ENCODE results near the gene RNF144A. TPM values are rescaled to one million over a fixed set of nuclear protein-coding genes. Genes with fewer than 3 reads are reported as not detected.
"Not testable (repeated sequence)": the region's sequence is repeated elsewhere in the genome, so short reads cannot be mapped to it uniquely, and the experiment has no call there.

Gene RNF144A
- total and polyA plus RNA-seq, 8 donors: 1.4 to 71.4 (median 5.6) TPM

DNA sequence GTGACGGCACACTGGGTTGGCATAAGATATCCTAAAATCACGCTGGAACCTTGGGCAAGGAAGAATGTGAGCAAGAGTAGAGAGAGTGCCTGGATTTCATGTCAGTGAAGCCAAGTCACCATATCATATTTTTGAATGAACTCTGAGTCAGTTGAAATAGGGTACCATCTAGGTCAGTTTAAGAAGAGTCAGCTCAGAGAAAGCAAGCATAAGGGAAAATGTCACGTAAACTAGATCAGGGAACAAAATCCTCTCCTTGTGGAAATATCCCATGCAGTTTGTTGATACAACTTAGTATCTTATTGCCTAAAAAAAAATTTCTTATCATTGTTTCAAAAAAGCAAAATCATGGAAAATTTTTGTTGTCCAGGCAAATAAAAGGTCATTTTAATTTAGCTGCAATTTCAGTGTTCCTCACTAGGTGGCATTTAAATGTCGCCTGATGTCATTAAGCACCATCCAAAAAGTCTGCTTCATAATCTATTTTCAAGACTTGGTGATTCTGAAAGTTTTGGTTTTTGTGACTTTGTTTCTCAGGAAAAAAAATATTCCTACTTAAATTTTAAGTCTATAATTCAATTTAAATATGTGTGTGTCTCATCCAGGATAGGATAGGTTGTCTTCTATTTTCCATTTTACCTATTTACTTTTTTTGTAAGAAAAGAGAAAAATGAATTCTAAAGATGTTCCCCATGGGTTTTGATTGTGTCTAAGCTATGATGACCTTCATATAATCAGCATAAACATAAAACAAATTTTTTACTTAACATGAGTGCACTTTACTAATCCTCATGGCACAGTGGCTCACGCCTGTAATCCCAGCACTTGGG, 20.1 kb upstream of the RNF144A start:
- no peak overlapping the region for H3K27ac ChIP-seq
- TF ChIP-seq, protein P1, sequence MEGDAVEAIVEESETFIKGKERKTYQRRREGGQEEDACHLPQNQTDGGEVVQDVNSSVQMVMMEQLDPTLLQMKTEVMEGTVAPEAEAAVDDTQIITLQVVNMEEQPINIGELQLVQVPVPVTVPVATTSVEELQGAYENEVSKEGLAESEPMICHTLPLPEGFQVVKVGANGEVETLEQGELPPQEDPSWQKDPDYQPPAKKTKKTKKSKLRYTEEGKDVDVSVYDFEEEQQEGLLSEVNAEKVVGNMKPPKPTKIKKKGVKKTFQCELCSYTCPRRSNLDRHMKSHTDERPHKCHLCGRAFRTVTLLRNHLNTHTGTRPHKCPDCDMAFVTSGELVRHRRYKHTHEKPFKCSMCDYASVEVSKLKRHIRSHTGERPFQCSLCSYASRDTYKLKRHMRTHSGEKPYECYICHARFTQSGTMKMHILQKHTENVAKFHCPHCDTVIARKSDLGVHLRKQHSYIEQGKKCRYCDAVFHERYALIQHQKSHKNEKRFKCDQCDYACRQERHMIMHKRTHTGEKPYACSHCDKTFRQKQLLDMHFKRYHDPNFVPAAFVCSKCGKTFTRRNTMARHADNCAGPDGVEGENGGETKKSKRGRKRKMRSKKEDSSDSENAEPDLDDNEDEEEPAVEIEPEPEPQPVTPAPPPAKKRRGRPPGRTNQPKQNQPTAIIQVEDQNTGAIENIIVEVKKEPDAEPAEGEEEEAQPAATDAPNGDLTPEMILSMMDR (IDR thresholded peaks at IDR 0.05): peak in 5 of 7 experiments; percentile 49 to 67 (median 65)
- TF ChIP-seq EP300 (IDR thresholded peaks at IDR 0.05): no peak
- TF ChIP-seq POLR2AphosphoS5 (IDR thresholded peaks at IDR 0.05): no peak
- H3K36me3 ChIP-seq: peaks cover 0 to 15% (median 5%) of the 10 kb centered on the region in 4 donors
- no peak overlapping the region for H3K4me3 ChIP-seq
- no peaks in the 10 kb centered on the region for H3K27me3 ChIP-seq
- intact Hi-C loops (cut with DNase I; ENCODE audit: low total_unique reads): loop anchor here (5.0 kb wide), 1 partner anchor 150 kb away; no protein-coding TSS in a partner anchor
- peak in 1 of 2 donors; percentile 67 for DNase-seq
- WGBS, 5 donors: 68 to 79% (median 72%) methylated on average over 5 of the region's 5 CpGs
- H3K9me3 ChIP-seq: no peaks in the 10 kb centered on the region
- H3K4me1 ChIP-seq: no peaks in the 10 kb centered on the region

DNA sequence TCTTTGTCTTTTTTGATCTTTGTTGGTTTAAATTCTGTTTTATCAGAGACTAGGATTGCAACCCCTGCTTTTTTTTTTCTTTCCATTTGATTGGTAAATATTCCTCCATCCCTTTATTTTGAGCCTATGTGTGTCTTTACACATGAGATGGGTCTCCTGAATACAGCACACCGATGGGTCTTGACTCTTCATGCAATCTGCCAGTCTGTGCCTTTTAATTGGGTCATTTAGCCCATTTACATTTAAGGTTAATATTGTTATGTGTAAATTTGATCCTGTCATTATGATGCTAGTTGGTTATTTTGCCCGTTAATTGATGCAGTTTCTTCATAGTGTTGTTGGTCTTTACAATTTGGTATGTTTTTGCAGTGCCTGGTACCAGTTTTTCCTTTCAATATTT, 14.6 kb upstream of the RNF144A start:
- WGBS, 5 donors: 88 to 98% (median 95%) methylated on average over 2 of the region's 2 CpGs
- H3K27ac ChIP-seq; H3K36me3 ChIP-seq; H3K27me3 ChIP-seq; DNase-seq; H3K4me3 ChIP-seq; H3K4me1 ChIP-seq; intact Hi-C loops (cut with DNase I; ENCODE audit: low total_unique reads); H3K9me3 ChIP-seq: not testable (repeated sequence)

DNA sequence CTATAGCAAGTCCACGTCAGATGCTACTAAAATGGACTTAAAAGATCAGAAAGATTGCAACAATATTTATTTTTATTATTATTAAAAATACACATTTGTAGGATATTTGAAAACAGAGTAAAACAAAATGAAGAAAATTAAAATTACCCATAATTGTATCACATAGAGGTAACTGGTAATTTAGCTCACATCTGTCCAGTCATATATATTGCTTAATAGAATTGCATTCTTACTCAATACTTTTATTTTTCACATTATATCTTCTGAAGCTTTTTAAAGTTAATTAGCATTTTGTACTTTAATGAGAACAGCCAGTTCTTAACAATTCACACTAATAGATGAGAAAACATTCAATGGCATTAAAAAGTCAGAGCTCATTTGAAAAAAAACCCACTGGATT, 11.5 kb upstream of the RNF144A start:
- intact Hi-C loops (cut with DNase I; ENCODE audit: low total_unique reads): no loop called here
- H3K27ac ChIP-seq: no peak overlapping the region

DNA sequence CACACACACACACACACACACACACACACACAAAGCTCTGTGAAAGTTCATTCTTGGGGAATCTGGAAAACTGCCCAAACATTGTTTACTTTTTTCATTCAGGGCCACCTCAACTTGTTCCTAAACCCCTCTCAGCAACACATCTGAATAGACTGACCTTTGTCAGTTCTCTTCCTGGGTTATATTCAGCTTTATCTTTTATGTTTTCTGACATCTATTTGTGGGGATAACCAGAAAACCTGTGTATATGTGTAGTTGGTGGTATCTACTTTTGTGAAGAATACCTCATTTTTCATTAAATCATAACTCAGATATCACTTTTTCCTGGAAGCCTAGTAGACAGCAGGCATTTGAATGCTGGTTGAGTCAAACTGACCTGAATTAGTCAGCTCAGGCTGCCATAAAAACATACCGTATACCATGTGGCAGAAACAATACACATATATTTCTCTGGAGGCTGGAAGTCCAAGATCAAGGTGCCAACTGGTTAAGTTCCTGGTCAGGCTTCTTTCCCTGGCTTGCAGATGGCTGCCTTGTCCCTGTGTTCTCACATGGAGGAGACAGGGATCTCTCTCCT, 11.0 kb upstream of the RNF144A start:
- H3K4me3 ChIP-seq: no peak overlapping the region

More for the DNA sequence above, 11.5 kb upstream of the RNF144A start:
- Histone ChIP-seq H3K9me3 (no peaks in the 10 kb centered on the region), H3K4me3 (no peak overlapping the region), H3K27me3 (no peaks in the 10 kb centered on the region), H3K36me3 (no peaks in the 10 kb centered on the region), H3K4me1 (no peaks in the 10 kb centered on the region)
- DNase-seq: no peak
- TF ChIP-seq, protein P1 (IDR thresholded peaks at IDR 0.05): no peak
- TF ChIP-seq POLR2A (IDR thresholded peaks at IDR 0.05): no peak
- no peak for TF ChIP-seq EP300 (IDR thresholded peaks at IDR 0.05)
- no peak for TF ChIP-seq POLR2AphosphoS5 (IDR thresholded peaks at IDR 0.05)
- 86 to 100% (median 97%) methylated on average over 1 of the region's 1 CpG for WGBS, 5 donors

More for the DNA sequence above, 11.0 kb upstream of the RNF144A start:
- no peaks in the 10 kb centered on the region for H3K9me3 ChIP-seq
- H3K27me3 ChIP-seq: no peaks in the 10 kb centered on the region
- no peak overlapping the region for H3K27ac ChIP-seq
- no peaks in the 10 kb centered on the region for H3K4me1 ChIP-seq
- TF ChIP-seq EP300 (IDR thresholded peaks at IDR 0.05) (no peak), POLR2AphosphoS5 (IDR thresholded peaks at IDR 0.05) (no peak), POLR2A (IDR thresholded peaks at IDR 0.05) (no peak)
- TF ChIP-seq, protein P1 (IDR thresholded peaks at IDR 0.05): no peak
- no peak for DNase-seq
- no peaks in the 10 kb centered on the region for H3K36me3 ChIP-seq
- intact Hi-C loops (cut with DNase I; ENCODE audit: low total_unique reads): no loop called here
- 70 to 93% (median 83%) methylated on average over 1 of the region's 1 CpG for WGBS, 5 donors

Measured in stomach (tissue), 9 donors.